Heart left ventricle (tissue), 13 donors: Measurements from ENCODE around the gene VAC14.

Experiments
- POLR2A ChIP-seq, 2 donors: fragments of 450-650 bp; IDR thresholded peaks; one replicate each; pipeline ENCODE4 v1.6.1; 2017; ENCODE audit warnings: antibody characterized with exemption in 2 of 2, mild to moderate bottlenecking in 2 of 2, moderate library complexity in 2 of 2
- TF ChIP-seq, protein P1 (sequence below), 12 donors: fragments of 200-600 bp; sonication (generic) in 4 of 12; IDR thresholded peaks; one replicate each; pipeline versions ENCODE4 v1.5.0 to v1.8.0; 2018 to 2022; ENCODE audit warnings: antibody characterized with exemption in 12 of 12, mild to moderate bottlenecking in 5 of 12
- donor health status: ischemic (EF 13 %, LVEDD 7.1; RV severe dilation, severe dysfunction).
- donor health status: DM: no; HTN: yes; CAD: no.
- donor health status: DM: no; HTN: no; CAD: no.
- donor health status: ischemic (EF 25% LVEDD 6.9; RV normal size, moderate dysfunction).
- donor health status: ischemic (EF 25% LVEDD 5.7; RV mildly dilated, moderate dysfunction).
- donor health status: ischemic (EF 35%, LVEDD 5.7; RV mildly dilated, moderate dysfunction).
- donor health status: nonischemic (EF 11% LVEDD 7.7; RV severe dilation, severe dysfunction).
- donor health status: DM: yes; HTN: yes; CAD: no.
- donor health status: PGD.
- donor health status: ischemic (EF 29% LVEDD 5.4; RV normal size, mild dysfunction).
- donor health status: nonischemic (EF 23%, LVEDD 6.1; RV moderate dilation, normal function).

DNA sequence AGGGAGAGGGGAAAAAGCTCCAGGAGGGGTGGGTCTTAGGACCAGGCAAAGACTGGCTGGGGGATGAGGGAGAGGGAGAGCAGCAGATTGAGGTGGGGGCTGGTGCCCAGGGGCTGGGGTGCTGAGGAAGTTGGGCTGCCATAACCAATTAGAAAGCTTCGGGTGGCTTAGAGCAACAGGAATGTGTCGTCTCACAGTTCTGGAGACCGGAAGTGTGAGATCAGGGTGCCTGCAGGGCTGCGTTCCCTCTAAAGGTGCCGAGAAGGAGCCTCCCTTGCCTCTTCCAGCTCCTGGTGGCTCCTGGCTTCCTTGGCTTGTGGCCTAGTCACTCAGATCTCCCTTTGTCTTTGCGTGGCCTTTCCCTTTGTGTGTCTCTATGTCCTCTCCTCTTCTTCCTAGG, 152.4 kb downstream of the VAC14 start:
- TF ChIP-seq, protein P1, sequence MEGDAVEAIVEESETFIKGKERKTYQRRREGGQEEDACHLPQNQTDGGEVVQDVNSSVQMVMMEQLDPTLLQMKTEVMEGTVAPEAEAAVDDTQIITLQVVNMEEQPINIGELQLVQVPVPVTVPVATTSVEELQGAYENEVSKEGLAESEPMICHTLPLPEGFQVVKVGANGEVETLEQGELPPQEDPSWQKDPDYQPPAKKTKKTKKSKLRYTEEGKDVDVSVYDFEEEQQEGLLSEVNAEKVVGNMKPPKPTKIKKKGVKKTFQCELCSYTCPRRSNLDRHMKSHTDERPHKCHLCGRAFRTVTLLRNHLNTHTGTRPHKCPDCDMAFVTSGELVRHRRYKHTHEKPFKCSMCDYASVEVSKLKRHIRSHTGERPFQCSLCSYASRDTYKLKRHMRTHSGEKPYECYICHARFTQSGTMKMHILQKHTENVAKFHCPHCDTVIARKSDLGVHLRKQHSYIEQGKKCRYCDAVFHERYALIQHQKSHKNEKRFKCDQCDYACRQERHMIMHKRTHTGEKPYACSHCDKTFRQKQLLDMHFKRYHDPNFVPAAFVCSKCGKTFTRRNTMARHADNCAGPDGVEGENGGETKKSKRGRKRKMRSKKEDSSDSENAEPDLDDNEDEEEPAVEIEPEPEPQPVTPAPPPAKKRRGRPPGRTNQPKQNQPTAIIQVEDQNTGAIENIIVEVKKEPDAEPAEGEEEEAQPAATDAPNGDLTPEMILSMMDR (IDR thresholded peaks at IDR 0.05) = no peak
- TF ChIP-seq POLR2A (IDR thresholded peaks at IDR 0.05) = no peak
